Measurements from ENCODE around the gene LUC7L. TPM values are rescaled to one million over a fixed set of nuclear protein-coding genes. Genes with fewer than 3 reads are reported as not detected.

The LUC7L gene
- total RNA-seq, 1 experiment from 2014 or later, result 137 TPM

GRCh38 chr16:203246-203645 lies 26.0 kb downstream of the LUC7L start:
- Histone ChIP-seq H3K79me2 (ENCODE audit: insufficient read depth, low read length) (no peaks in the 10 kb centered on the region; the same call in 1 of the 2 replicates), H3K4me1 (ENCODE audit: insufficient read depth, low read length) (no peaks in the 10 kb centered on the region), H3K23me2 (ENCODE audit: insufficient read length, low read depth, low read length, poor library complexity, severe bottlenecking) (no peaks in the 10 kb centered on the region), H3K79me1 (ENCODE audit: insufficient read depth, low read depth, low read length, poor library complexity, severe bottlenecking) (no peaks in the 10 kb centered on the region), H2AFZ (ENCODE audit: low read length) (no peak overlapping the region), H3K14ac (ENCODE audit: insufficient read depth, low read length) (no peak overlapping the region), H3K18ac (ENCODE audit: insufficient read length, low read depth, low read length) (no peak overlapping the region), H4K20me1 (ENCODE audit: control insufficient read depth, insufficient read depth, insufficient read length) (no peaks in the 10 kb centered on the region), H4K8ac (replicated peaks; ENCODE audit: insufficient read length, low read depth, low read length) (no peak overlapping the region), H3K56ac (ENCODE audit: insufficient read length, low read depth, low read length) (no peak overlapping the region), H2BK15ac (ENCODE audit: low read depth, low read length) (no peak overlapping the region), H3K9me3 (ENCODE audit: control insufficient read depth, low read depth, low read length) (no peaks in the 10 kb centered on the region), H2BK12ac (ENCODE audit: insufficient read length, low read depth, low read length) (no peak overlapping the region), H3K9ac (ENCODE audit: extremely low read depth, insufficient read length, low read length) (no peak overlapping the region), H2BK20ac (ENCODE audit: low read depth, low read length, poor library complexity, severe bottlenecking) (no peak overlapping the region), H4K5ac (ENCODE audit: insufficient read length, low read depth, low read length) (no peak overlapping the region), H2BK120ac (ENCODE audit: low read depth, low read length, poor library complexity, severe bottlenecking) (no peak overlapping the region), H3K23ac (ENCODE audit: insufficient read length, low read depth, low read length) (no peak overlapping the region), H2BK5ac (ENCODE audit: insufficient read length, low read length) (no peak overlapping the region), H3K4ac (ENCODE audit: low read depth, low read length) (no peak overlapping the region), H3K27me3 (ENCODE audit: insufficient read depth, low read length) (no peaks in the 10 kb centered on the region), H4K91ac (ENCODE audit: insufficient read length, low read depth, low read length) (no peak overlapping the region), H2AK5ac (ENCODE audit: insufficient read length, low read length) (no peak overlapping the region), H3K27ac (ENCODE audit: insufficient read length, low read depth, low read length) (no peak overlapping the region), H3K4me2 (ENCODE audit: insufficient read depth, insufficient read length, low read length) (no peak overlapping the region), H3T11ph (ENCODE audit: low read length) (no peak overlapping the region)
- DNase-seq, result no peak
- H3K9me3 Mint-ChIP-seq, result no peaks in the 10 kb centered on the region
- no CpG with 5 or more reads among the region's 4 CpGs for WGBS (ENCODE audit: extremely low coverage, insufficient read length, low lambda C conversion rate)
- no peak overlapping the region for H3K4me3 Mint-ChIP-seq
- H3K4me1 Mint-ChIP-seq, result no peaks in the 10 kb centered on the region
- peaks cover 55 to 92% (median 71%) of the 10 kb centered on the region in 3 experiments; a peak in 6 of 7 replicates for H3K36me3 Mint-ChIP-seq (ENCODE audit: insufficient read depth in 1 of 3, low read depth in 3 of 3)
- H3K27ac Mint-ChIP-seq, result no peak overlapping the region
- TF ChIP-seq CTCF (conservative IDR thresholded peaks at IDR 0.05), result no peak
- no peaks in the 10 kb centered on the region for H3K27me3 Mint-ChIP-seq (ENCODE audit: low read depth)
